ENCODE measurements around the gene CLTC. TPM values are rescaled to one million over a fixed set of nuclear protein-coding genes. Genes with fewer than 3 reads are reported as not detected.

Gene CLTC
- total and polyA plus RNA-seq, 10 of the 15 experiments (the other 5 are each of a cell fraction or from before 2014, with no cell fraction given): 77.5 to 188 (median 129) TPM

DNA sequence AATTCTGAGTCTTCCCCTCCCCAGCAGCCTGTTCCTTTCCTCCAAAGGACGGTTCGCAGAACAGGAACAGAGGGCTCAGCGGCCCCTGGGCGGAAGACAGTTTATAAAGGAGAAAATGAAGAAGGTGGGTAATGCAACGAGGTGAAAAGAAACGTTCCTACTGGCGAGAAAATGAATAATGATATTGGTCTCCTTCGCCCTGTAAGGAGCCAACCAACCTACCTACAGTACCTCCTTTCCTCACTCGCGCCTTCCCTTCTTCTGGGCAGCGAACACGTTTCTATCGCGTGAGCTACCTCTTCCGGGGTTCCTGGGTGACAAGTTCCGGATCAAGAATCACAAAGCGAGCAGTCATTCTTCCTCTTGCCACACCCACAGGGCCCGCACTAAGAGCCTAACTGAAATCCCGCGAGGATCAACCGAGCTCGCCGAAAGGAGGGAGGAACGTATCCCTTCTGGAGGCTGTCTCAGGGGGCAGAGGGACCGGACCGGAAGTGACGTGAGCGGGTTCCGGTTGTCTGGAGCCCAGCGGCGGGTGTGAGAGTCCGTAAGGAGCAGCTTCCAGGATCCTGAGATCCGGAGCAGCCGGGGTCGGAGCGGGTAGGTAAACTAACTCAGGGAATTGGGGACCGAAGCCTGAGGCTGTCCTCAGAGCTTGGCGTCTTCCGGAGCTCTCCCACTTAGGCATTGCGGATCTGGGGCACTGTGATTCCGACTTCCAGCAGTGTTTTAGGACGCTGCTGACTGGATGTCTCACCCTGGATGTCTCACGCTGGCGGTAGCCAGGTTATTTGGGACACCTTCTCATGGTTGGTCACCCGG is 87.7 kb downstream of the CLTC start, which contains the start of the genes PTRH2 and VMP1 (continued):
- TF ChIP-seq, protein P1, sequence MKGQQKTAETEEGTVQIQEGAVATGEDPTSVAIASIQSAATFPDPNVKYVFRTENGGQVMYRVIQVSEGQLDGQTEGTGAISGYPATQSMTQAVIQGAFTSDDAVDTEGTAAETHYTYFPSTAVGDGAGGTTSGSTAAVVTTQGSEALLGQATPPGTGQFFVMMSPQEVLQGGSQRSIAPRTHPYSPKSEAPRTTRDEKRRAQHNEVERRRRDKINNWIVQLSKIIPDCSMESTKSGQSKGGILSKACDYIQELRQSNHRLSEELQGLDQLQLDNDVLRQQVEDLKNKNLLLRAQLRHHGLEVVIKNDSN (IDR thresholded peaks at IDR 0.05; ENCODE audit: borderline replicate concordance, extremely low read length, insufficient read depth, low read depth, low read length): no peak
- TF ChIP-seq, protein P2, sequence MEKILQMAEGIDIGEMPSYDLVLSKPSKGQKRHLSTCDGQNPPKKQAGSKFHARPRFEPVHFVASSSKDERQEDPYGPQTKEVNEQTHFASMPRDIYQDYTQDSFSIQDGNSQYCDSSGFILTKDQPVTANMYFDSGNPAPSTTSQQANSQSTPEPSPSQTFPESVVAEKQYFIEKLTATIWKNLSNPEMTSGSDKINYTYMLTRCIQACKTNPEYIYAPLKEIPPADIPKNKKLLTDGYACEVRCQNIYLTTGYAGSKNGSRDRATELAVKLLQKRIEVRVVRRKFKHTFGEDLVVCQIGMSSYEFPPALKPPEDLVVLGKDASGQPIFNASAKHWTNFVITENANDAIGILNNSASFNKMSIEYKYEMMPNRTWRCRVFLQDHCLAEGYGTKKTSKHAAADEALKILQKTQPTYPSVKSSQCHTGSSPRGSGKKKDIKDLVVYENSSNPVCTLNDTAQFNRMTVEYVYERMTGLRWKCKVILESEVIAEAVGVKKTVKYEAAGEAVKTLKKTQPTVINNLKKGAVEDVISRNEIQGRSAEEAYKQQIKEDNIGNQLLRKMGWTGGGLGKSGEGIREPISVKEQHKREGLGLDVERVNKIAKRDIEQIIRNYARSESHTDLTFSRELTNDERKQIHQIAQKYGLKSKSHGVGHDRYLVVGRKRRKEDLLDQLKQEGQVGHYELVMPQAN (conservative IDR thresholded peaks at IDR 0.05): peak; percentile 86
- TF ChIP-seq MEF2B (IDR thresholded peaks at IDR 0.05; ENCODE audit: partially characterized antibody, poor library complexity, severe bottlenecking) (peak; percentile 63), KAT2A (conservative IDR thresholded peaks at IDR 0.05; ENCODE audit: control insufficient read depth, low read depth, low read length) (no peak), TBL1XR1 (IDR thresholded peaks at IDR 0.05; ENCODE audit: low read depth, low read length) (0 out of 2 replicates have a peak, but pooled peaks have one; percentile 41), BRCA1 (IDR thresholded peaks at IDR 0.05; ENCODE audit: low read depth, low read length) (peak; percentile 78), NBN (IDR thresholded peaks at IDR 0.05) (peak; percentile 83; the same call in 1 of the 2 replicates), HDAC6 (IDR thresholded peaks at IDR 0.05; ENCODE audit: unreplicated experiment) (no peak), ZNF217 (IDR thresholded peaks at IDR 0.05) (no peak), PAX5 (IDR thresholded peaks at IDR 0.05; ENCODE audit: borderline replicate concordance, low read depth, low read length) (peak; percentile 50; the same call in 1 of the 2 replicates), BCL11A (IDR thresholded peaks at IDR 0.05; ENCODE audit: low read depth, low read length) (no peak), RAD21 (IDR thresholded peaks at IDR 0.05; ENCODE audit: insufficient read depth, low read depth, low read length) (no peak), IRF4 (IDR thresholded peaks at IDR 0.05; ENCODE audit: low read depth, low read length) (0 out of 2 replicates have a peak, but pooled peaks have one; percentile 4), ZNF207 (IDR thresholded peaks at IDR 0.05; ENCODE audit: borderline replicate concordance) (no peak), HCFC1 (IDR thresholded peaks at IDR 0.05; ENCODE audit: low read length) (peak; percentile 53), POLR2AphosphoS5 (IDR thresholded peaks at IDR 0.05; ENCODE audit: low read length) (peak; percentile 99), EGR1 (IDR thresholded peaks at IDR 0.05; ENCODE audit: borderline replicate concordance in 1 of 2, low read depth in 2 of 2, low read length in 2 of 2) (0 out of 3 replicates have a peak, but pooled peaks of 1 of the 2 experiments have one; percentile 3), POLR2A (IDR thresholded peaks at IDR 0.05; ENCODE audit: low read depth, low read length) (peak; percentile 91), CBFB (IDR thresholded peaks at IDR 0.05; ENCODE audit: low read depth) (peak; percentile 86), SIN3A (IDR thresholded peaks at IDR 0.05; ENCODE audit: low read depth, low read length) (peak; percentile 94), GATAD2B (conservative IDR thresholded peaks at IDR 0.05; ENCODE audit: low read depth) (no peak)
- TF ChIP-seq, protein P3, sequence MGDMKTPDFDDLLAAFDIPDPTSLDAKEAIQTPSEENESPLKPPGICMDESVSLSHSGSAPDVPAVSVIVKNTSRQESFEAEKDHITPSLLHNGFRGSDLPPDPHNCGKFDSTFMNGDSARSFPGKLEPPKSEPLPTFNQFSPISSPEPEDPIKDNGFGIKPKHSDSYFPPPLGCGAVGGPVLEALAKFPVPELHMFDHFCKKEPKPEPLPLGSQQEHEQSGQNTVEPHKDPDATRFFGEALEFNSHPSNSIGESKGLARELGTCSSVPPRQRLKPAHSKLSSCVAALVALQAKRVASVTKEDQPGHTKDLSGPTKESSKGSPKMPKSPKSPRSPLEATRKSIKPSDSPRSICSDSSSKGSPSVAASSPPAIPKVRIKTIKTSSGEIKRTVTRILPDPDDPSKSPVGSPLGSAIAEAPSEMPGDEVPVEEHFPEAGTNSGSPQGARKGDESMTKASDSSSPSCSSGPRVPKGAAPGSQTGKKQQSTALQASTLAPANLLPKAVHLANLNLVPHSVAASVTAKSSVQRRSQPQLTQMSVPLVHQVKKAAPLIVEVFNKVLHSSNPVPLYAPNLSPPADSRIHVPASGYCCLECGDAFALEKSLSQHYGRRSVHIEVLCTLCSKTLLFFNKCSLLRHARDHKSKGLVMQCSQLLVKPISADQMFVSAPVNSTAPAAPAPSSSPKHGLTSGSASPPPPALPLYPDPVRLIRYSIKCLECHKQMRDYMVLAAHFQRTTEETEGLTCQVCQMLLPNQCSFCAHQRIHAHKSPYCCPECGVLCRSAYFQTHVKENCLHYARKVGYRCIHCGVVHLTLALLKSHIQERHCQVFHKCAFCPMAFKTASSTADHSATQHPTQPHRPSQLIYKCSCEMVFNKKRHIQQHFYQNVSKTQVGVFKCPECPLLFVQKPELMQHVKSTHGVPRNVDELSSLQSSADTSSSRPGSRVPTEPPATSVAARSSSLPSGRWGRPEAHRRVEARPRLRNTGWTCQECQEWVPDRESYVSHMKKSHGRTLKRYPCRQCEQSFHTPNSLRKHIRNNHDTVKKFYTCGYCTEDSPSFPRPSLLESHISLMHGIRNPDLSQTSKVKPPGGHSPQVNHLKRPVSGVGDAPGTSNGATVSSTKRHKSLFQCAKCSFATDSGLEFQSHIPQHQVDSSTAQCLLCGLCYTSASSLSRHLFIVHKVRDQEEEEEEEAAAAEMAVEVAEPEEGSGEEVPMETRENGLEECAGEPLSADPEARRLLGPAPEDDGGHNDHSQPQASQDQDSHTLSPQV (IDR thresholded peaks at IDR 0.05): no peak
- TF ChIP-seq, protein P4, sequence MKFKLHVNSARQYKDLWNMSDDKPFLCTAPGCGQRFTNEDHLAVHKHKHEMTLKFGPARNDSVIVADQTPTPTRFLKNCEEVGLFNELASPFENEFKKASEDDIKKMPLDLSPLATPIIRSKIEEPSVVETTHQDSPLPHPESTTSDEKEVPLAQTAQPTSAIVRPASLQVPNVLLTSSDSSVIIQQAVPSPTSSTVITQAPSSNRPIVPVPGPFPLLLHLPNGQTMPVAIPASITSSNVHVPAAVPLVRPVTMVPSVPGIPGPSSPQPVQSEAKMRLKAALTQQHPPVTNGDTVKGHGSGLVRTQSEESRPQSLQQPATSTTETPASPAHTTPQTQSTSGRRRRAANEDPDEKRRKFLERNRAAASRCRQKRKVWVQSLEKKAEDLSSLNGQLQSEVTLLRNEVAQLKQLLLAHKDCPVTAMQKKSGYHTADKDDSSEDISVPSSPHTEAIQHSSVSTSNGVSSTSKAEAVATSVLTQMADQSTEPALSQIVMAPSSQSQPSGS (IDR thresholded peaks at IDR 0.05; ENCODE audit: low read length): no peak; the same call in 1 of the 2 replicates
